ENCODE data around the gene KLF13.

The KLF13 gene

DNA sequence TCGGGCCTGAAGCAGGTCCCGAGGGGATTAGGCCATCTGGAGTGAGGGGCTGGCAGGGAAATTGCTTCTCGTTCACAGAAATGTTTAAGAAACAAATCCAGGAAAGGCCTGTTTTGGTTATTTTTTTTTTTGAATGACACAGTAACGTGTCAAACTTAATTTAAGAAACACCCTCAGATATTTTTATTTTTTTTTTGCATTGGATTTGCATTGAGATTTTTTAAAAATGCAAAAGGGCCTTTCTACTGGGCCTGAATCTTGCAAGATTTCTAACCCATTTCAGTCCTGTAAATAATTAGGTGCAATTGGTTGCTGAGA lies 25.0 kb upstream of the KLF13 start:
- no peak overlapping the region for H3K27ac ChIP-seq (ENCODE audit: low read length)
- H3K4me1 ChIP-seq (ENCODE audit: control insufficient read depth in 1 of 2, insufficient read depth in 2 of 2, low read length in 2 of 2): peaks cover 11 to 12% of the 10 kb centered on the region in 2 donors
- no peaks in the 10 kb centered on the region for H3K9me3 ChIP-seq (ENCODE audit: control insufficient read depth in 1 of 2, low read length in 2 of 2)

GRCh38 chr15:31302029-31302657 lies 24.5 kb upstream of the KLF13 start:
- no peak overlapping the region for H3K4me3 ChIP-seq (ENCODE audit: low read depth in 1 of 2, low read length in 2 of 2)
- no peaks in the 10 kb centered on the region for H3K36me3 ChIP-seq (ENCODE audit: control insufficient read depth in 1 of 2, insufficient read depth in 2 of 2, low read length in 2 of 2)
- no peaks in the 10 kb centered on the region for H3K9me3 ChIP-seq (ENCODE audit: control insufficient read depth in 1 of 2, low read length in 2 of 2)
- no peaks in the 10 kb centered on the region for H3K27me3 ChIP-seq (ENCODE audit: low read depth, low read length)
- no peak overlapping the region for H3K27ac ChIP-seq (ENCODE audit: low read length)
- peaks cover 9 to 14% of the 10 kb centered on the region in 2 donors for H3K4me1 ChIP-seq (ENCODE audit: control insufficient read depth in 1 of 2, insufficient read depth in 2 of 2, low read length in 2 of 2)

More for the DNA sequence above, 25.0 kb upstream of the KLF13 start:
- Histone ChIP-seq H3K4me3 (ENCODE audit: low read depth in 1 of 2, low read length in 2 of 2) (no peak overlapping the region), H3K27me3 (ENCODE audit: low read depth, low read length) (no peaks in the 10 kb centered on the region), H3K36me3 (ENCODE audit: control insufficient read depth in 1 of 2, insufficient read depth in 2 of 2, low read length in 2 of 2) (no peaks in the 10 kb centered on the region)

DNA sequence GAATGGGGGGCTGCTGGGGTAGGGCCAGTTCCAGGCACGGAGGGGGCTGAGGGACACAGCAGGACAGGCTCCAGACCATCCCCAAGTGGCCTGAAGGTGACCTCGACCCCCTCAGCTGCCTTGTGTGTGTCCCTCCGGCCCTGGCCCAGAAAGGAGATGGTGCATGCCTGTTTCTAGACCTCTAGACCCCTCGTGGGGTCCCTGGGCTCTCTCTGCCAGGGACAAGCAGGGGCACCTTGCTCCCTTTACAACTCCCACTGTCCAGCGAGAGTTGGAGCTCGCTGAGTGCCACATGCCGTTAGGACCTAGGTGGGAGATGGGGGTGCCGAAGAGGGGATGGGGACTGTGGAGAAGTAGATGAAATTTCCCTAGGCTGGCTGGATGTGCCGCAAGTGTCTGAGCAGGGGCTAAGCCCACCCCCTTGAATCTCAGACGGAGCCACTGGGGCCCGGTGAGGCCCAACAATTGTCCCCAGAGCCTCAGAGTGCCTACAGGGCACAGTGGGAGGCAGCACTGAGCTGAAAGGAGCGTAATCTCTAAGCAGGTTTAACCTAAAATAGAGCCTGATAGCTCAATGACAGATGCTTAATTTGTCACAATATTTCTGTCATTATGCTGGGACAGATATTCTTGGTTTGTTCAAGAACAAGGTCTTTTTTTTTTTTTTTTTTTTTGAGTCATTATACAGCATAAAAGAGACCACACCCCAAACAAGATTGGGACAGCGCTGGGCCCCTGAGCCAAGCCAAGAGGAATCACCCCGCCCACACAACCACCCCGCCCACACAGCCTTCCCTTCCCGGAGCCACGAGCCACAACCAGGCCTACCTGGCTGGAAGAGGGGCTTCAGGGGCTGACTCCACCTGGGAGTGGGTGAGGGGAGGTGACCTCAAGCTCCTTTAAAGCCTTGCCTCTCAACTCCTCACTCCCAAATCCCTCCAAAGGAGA lies 23.6 kb upstream of the KLF13 start:
- Histone ChIP-seq H3K9me3 (ENCODE audit: control insufficient read depth in 1 of 2, low read length in 2 of 2) (no peaks in the 10 kb centered on the region), H3K36me3 (ENCODE audit: control insufficient read depth in 1 of 2, insufficient read depth in 2 of 2, low read length in 2 of 2) (no peaks in the 10 kb centered on the region), H3K4me3 (ENCODE audit: low read depth in 1 of 2, low read length in 2 of 2) (no peak overlapping the region), H3K4me1 (ENCODE audit: control insufficient read depth in 1 of 2, insufficient read depth in 2 of 2, low read length in 2 of 2) (peaks cover 7 to 14% of the 10 kb centered on the region in 2 donors), H3K27me3 (ENCODE audit: low read depth, low read length) (no peaks in the 10 kb centered on the region), H3K27ac (ENCODE audit: low read length) (no peak overlapping the region)

- Histone ChIP-seq H3K9me3 (ENCODE audit: control insufficient read depth in 1 of 2, low read length in 2 of 2) (no peaks in the 10 kb centered on the region), H3K36me3 (ENCODE audit: control insufficient read depth in 1 of 2, insufficient read depth in 2 of 2, low read length in 2 of 2) (no peaks in the 10 kb centered on the region), H3K27me3 (ENCODE audit: low read depth, low read length) (no peaks in the 10 kb centered on the region), H3K27ac (ENCODE audit: low read length) (no peak overlapping the region), H3K4me3 (ENCODE audit: low read depth in 1 of 2, low read length in 2 of 2) (no peak overlapping the region), H3K4me1 (ENCODE audit: control insufficient read depth in 1 of 2, insufficient read depth in 2 of 2, low read length in 2 of 2) (peaks cover 7 to 14% of the 10 kb centered on the region in 2 donors)
Measured at GRCh38 chr15:31303726-31304648, 22.6 kb upstream of the KLF13 start.

GRCh38 chr15:31304751-31305365 lies 21.8 kb upstream of the KLF13 start:
- Histone ChIP-seq H3K36me3 (ENCODE audit: control insufficient read depth in 1 of 2, insufficient read depth in 2 of 2, low read length in 2 of 2) (no peaks in the 10 kb centered on the region), H3K4me1 (ENCODE audit: control insufficient read depth in 1 of 2, insufficient read depth in 2 of 2, low read length in 2 of 2) (peaks cover 7 to 14% of the 10 kb centered on the region in 2 donors), H3K4me3 (ENCODE audit: low read depth in 1 of 2, low read length in 2 of 2) (no peak overlapping the region), H3K27me3 (ENCODE audit: low read depth, low read length) (no peaks in the 10 kb centered on the region), H3K27ac (ENCODE audit: low read length) (no peak overlapping the region), H3K9me3 (ENCODE audit: control insufficient read depth in 1 of 2, low read length in 2 of 2) (no peaks in the 10 kb centered on the region)

DNA sequence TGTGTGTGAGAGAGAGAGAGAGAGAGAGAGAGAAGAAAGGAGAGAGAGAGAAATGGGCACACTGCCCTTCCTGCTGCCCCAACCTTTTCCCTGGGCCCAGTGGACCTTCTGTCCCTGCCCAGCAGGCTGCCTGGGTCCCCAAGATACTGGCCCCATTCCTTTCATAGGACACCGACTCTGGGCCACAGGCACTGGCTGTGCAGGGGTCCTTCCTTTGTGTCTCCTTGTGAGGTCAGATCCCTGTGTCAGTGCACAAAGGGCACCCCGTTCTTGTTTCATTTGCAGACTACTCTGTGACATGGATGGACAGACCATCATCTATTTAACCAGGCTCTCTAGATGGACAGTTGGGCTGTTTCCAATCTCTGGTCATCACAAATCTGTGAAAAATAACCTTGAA lies 21.3 kb upstream of the KLF13 start:
- no peak overlapping the region for H3K27ac ChIP-seq (ENCODE audit: low read length)
- H3K4me1 ChIP-seq (ENCODE audit: control insufficient read depth in 1 of 2, insufficient read depth in 2 of 2, low read length in 2 of 2): peaks cover 7 to 14% of the 10 kb centered on the region in 2 donors
- H3K4me3 ChIP-seq (ENCODE audit: low read depth in 1 of 2, low read length in 2 of 2): no peak overlapping the region
- no peaks in the 10 kb centered on the region for H3K36me3 ChIP-seq (ENCODE audit: control insufficient read depth in 1 of 2, insufficient read depth in 2 of 2, low read length in 2 of 2)
- no peaks in the 10 kb centered on the region for H3K27me3 ChIP-seq (ENCODE audit: low read depth, low read length)
- no peaks in the 10 kb centered on the region for H3K9me3 ChIP-seq (ENCODE audit: control insufficient read depth in 1 of 2, low read length in 2 of 2)

- peaks cover 7 to 14% of the 10 kb centered on the region in 2 donors for H3K4me1 ChIP-seq (ENCODE audit: control insufficient read depth in 1 of 2, insufficient read depth in 2 of 2, low read length in 2 of 2)
- H3K9me3 ChIP-seq (ENCODE audit: control insufficient read depth in 1 of 2, low read length in 2 of 2): no peaks in the 10 kb centered on the region
- H3K27me3 ChIP-seq (ENCODE audit: low read depth, low read length): no peaks in the 10 kb centered on the region
- H3K36me3 ChIP-seq (ENCODE audit: control insufficient read depth in 1 of 2, insufficient read depth in 2 of 2, low read length in 2 of 2): no peaks in the 10 kb centered on the region
- H3K4me3 ChIP-seq (ENCODE audit: low read depth in 1 of 2, low read length in 2 of 2): no peak overlapping the region
- no peak overlapping the region for H3K27ac ChIP-seq (ENCODE audit: low read length)
Measured at GRCh38 chr15:31305796-31306425, 20.7 kb upstream of the KLF13 start.

- H3K36me3 ChIP-seq (ENCODE audit: control insufficient read depth in 1 of 2, insufficient read depth in 2 of 2, low read length in 2 of 2): no peaks in the 10 kb centered on the region
- peaks cover 4 to 14% of the 10 kb centered on the region in 2 donors for H3K4me1 ChIP-seq (ENCODE audit: control insufficient read depth in 1 of 2, insufficient read depth in 2 of 2, low read length in 2 of 2)
- H3K4me3 ChIP-seq (ENCODE audit: low read depth in 1 of 2, low read length in 2 of 2): no peak overlapping the region
- H3K27me3 ChIP-seq (ENCODE audit: low read depth, low read length): no peaks in the 10 kb centered on the region
- H3K9me3 ChIP-seq (ENCODE audit: control insufficient read depth in 1 of 2, low read length in 2 of 2): no peaks in the 10 kb centered on the region
- H3K27ac ChIP-seq (ENCODE audit: low read length): no peak overlapping the region
Measured at GRCh38 chr15:31306426-31307269, 20.0 kb upstream of the KLF13 start.

DNA sequence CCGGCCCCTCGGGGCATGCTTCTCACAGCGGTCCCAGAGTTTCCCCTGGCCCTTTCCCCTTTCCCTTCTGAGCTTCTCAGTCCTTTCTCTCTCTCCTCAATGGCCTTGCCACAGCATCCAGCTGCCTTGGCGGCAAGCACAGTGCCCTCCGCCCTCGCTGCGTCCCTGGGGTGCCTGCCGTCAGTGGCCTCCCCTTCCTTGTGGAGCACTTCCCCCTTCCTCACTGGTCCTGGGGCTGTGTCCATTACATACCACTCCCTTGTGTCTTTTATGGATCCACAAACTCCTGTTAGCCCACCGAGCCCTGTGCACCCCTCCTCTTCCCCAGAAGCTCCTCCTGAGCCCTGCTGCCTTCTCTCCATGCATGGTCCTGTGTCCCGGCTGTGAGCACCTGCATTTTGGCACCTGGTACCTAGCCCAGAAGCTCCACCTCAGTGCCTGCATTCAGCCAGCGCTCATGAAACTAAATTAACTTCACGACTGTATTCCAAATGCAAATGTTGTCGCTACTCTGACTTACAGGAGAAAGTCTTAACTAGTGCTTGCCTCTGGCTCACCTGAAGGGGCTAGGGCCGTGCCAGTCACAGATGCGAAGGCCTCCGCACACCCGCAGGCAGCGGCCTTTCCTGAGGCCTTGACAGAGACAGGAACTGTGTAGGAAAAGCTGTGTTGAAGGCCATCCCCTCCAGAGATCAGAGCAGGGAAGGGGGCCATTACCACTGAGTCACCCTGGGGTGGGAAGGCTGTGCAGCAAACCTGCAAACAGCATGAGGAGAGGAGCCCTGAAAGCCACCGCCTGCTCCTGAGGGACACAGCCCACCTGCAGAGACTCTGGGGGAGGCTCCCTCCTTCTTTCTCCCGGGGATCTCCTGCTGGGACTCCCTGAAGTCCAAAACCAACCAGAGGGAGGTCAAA lies 19.1 kb upstream of the KLF13 start:
- H3K9me3 ChIP-seq (ENCODE audit: control insufficient read depth in 1 of 2, low read length in 2 of 2): no peaks in the 10 kb centered on the region
- H3K4me3 ChIP-seq (ENCODE audit: low read depth in 1 of 2, low read length in 2 of 2): no peak overlapping the region
- no peak overlapping the region for H3K27ac ChIP-seq (ENCODE audit: low read length)
- no peaks in the 10 kb centered on the region for H3K36me3 ChIP-seq (ENCODE audit: control insufficient read depth in 1 of 2, insufficient read depth in 2 of 2, low read length in 2 of 2)
- peaks cover 4 to 14% of the 10 kb centered on the region in 2 donors for H3K4me1 ChIP-seq (ENCODE audit: control insufficient read depth in 1 of 2, insufficient read depth in 2 of 2, low read length in 2 of 2)
- no peaks in the 10 kb centered on the region for H3K27me3 ChIP-seq (ENCODE audit: low read depth, low read length)
